GM12878 (cell line): ENCODE data around the gene CCDC66. TPM values are rescaled to one million over a fixed set of nuclear protein-coding genes. Genes with fewer than 3 reads are reported as not detected.

Source experiments
- ATAC-seq: fragments of 200-7000 bp; cut with Tn5 transposase; 3 replicates; pipeline ENCODE4 v1.9.1; 2020; ENCODE audit warnings: mild to moderate bottlenecking, moderate library complexity
- BruUV-seq: library from RNA; stranded (reverse); fragments of 400-500 nt; replicated peaks from 2 replicates; lab custom pipeline; 2021; lab: Mats Ljungman, UMichigan
- CTCF ChIA-PET: fragments of 300-600 bp; sonication (Branson Sonifier 250); formaldehyde crosslinking; extraction: SDS; loops from one replicate; lab custom pipeline; 2021; ENCODE audit warnings: inconsistent platforms; lab: Yijun Ruan, JAX
- POLR2A ChIA-PET: fragments of 350-600 bp; formaldehyde crosslinking; extraction: SDS; loops from one replicate; lab custom pipeline; 2021; ENCODE audit warnings: inconsistent platforms; lab: Charles Lee
- RAD21 ChIA-PET: fragments of 300-600 bp; sonication (Branson Sonifier 250); formaldehyde crosslinking; loops from one replicate; lab custom pipeline; 2023; ENCODE audit warnings: antibody characterized with exemption; ENCODE audit not compliant: unreplicated experiment; lab: Charles Lee
- SMC1A ChIA-PET: fragments of 300-600 bp; sonication (Branson Sonifier 250); formaldehyde crosslinking; loops from one replicate; lab custom pipeline; 2023; ENCODE audit not compliant: unreplicated experiment, uncharacterized antibody; lab: Charles Lee
- DNase-seq: peaks from one replicate; pipeline ENCODE4 v3.0.0-alpha.2; 2011; ENCODE audit warnings: low read depth, low spot score
- FAIRE-seq: peaks from 3 replicates; lab custom pipeline; 2011; peaks lifted over from hg19 to GRCh38; lab: Jason Lieb, UNC
- H2AFZ ChIP-seq: 2 replicates; pipeline ENCODE4 v1.6.0; 2011; ENCODE audit warnings: low read depth, low read length, control low read depth; ENCODE audit not compliant: control insufficient read depth
- H3K27ac ChIP-seq: 2 replicates; pipeline ENCODE4 v1.5.1; 2011; ENCODE audit warnings: control low read depth; ENCODE audit not compliant: control insufficient read depth, insufficient read depth
- H3K27me3 ChIP-seq, 2 experiments: replicated peaks in 1 of 2; 2 replicates each; pipeline versions ENCODE4 v1.6.0 to v1.6.1; 2011; ENCODE audit warnings: low read length in 1 of 2; ENCODE audit not compliant: control insufficient read depth in 2 of 2, insufficient read depth in 2 of 2
- H3K36me3 ChIP-seq, 2 experiments: 2 replicates each; pipeline ENCODE4 v1.5.1; 2011; ENCODE audit warnings: low read length in 1 of 2; ENCODE audit not compliant: control insufficient read depth in 2 of 2, insufficient read depth in 2 of 2
- H3K4me1 ChIP-seq: 2 replicates; pipeline ENCODE4 v1.6.1; 2011; ENCODE audit warnings: mild to moderate bottlenecking, low read length, moderate library complexity, mixed read lengths; ENCODE audit not compliant: control insufficient read depth, insufficient read depth
- H3K4me2 ChIP-seq: 2 replicates; pipeline ENCODE4 v1.6.0; 2011; ENCODE audit warnings: control low read depth; ENCODE audit not compliant: control insufficient read depth, insufficient read depth
- H3K4me3 ChIP-seq: fragments of 200-600 bp; sonication (generic); 2 replicates; pipeline ENCODE4 v1.5.1; 2016
- H3K79me2 ChIP-seq: 2 replicates; pipeline ENCODE4 v1.6.0; 2011; ENCODE audit warnings: low read length; ENCODE audit not compliant: control insufficient read depth, insufficient read depth
- H3K9ac ChIP-seq: 2 replicates; pipeline ENCODE4 v1.8.0; 2011; ENCODE audit warnings: low read length, control low read depth, mixed read lengths; ENCODE audit not compliant: control insufficient read depth, insufficient read depth
- H3K9me3 ChIP-seq: replicated peaks from 3 replicates; pipeline ENCODE4 v1.5.1; 2011; ENCODE audit warnings: mild to moderate bottlenecking, low read length; ENCODE audit not compliant: control insufficient read depth, insufficient read depth
- H4K20me1 ChIP-seq: 2 replicates; pipeline ENCODE4 v1.6.0; 2011; ENCODE audit not compliant: control insufficient read depth, insufficient read depth
- BRCA1 ChIP-seq: IDR thresholded peaks from 2 replicates; pipeline ENCODE4 v1.6.1; 2011; ENCODE audit warnings: low read depth, low read length, improper control_type of control experiment
- EGR1 ChIP-seq, 2 experiments: IDR thresholded peaks; 1 replicate in 1 of 2; 2 replicates in 1 of 2; pipeline ENCODE4 v1.6.1; 2011 to 2012; ENCODE audit warnings: low read depth in 2 of 2, low read length in 2 of 2, borderline replicate concordance in 1 of 2, mild to moderate bottlenecking in 1 of 2, moderate library complexity in 1 of 2
- EP300 ChIP-seq, 2 experiments: fragments of 150-350 bp in 1 of 2; IDR thresholded peaks; 2 replicates each; pipeline ENCODE4 v1.6.1; 2011 to 2012; ENCODE audit warnings: low read depth in 2 of 2, low read length in 2 of 2, borderline replicate concordance in 1 of 2, improper control_type of control experiment in 1 of 2, inconsistent platforms in 1 of 2; ENCODE audit not compliant: control insufficient read depth in 1 of 2
- MYC ChIP-seq: IDR thresholded peaks from 2 replicates; pipeline ENCODE4 v1.6.1; 2011; ENCODE audit warnings: mild to moderate bottlenecking, low read length, moderate library complexity, inconsistent platforms; ENCODE audit not compliant: insufficient read depth, insufficient replicate concordance, insufficient read length, severe bottlenecking
- NFXL1 ChIP-seq: fragments of 450-650 bp; IDR thresholded peaks from 2 replicates; pipeline ENCODE4 v1.6.1; 2017; ENCODE audit warnings: antibody characterized with exemption, mild to moderate bottlenecking, borderline replicate concordance
- PML ChIP-seq: IDR thresholded peaks from 2 replicates; pipeline ENCODE4 v1.6.1; 2012; ENCODE audit warnings: low read length, inconsistent platforms
- POLR2AphosphoS5 ChIP-seq: IDR thresholded peaks from 2 replicates; pipeline ENCODE4 v1.6.1; 2011; ENCODE audit warnings: mild to moderate bottlenecking, low read length, inconsistent platforms
- RBBP5 ChIP-seq: fragments of 200-600 bp; sonication (generic); conservative IDR thresholded peaks from 2 replicates; pipeline ENCODE4 v1.6.1; 2016
- REST ChIP-seq: IDR thresholded peaks from 2 replicates; pipeline ENCODE4 v1.6.1; 2012; ENCODE audit warnings: mild to moderate bottlenecking, low read depth, low read length
- SMARCA5 ChIP-seq: fragments of 450-650 bp; IDR thresholded peaks from 2 replicates; pipeline ENCODE4 v1.6.1; 2017; ENCODE audit warnings: mild to moderate bottlenecking
- SPI1 ChIP-seq: IDR thresholded peaks from 2 replicates; pipeline ENCODE4 v1.6.1; 2011; ENCODE audit warnings: low read depth, mild to moderate bottlenecking, low read length, moderate library complexity, borderline replicate concordance; ENCODE audit not compliant: insufficient read depth
- SREBF1 ChIP-seq: IDR thresholded peaks from 2 replicates; pipeline ENCODE4 v1.6.1; 2012; ENCODE audit warnings: mild to moderate bottlenecking, low read length
- TAF1 ChIP-seq: IDR thresholded peaks from 2 replicates; pipeline ENCODE4 v1.6.1; 2011; ENCODE audit warnings: mild to moderate bottlenecking, low read depth, low read length, borderline replicate concordance
- USF1 ChIP-seq: IDR thresholded peaks from 2 replicates; pipeline ENCODE4 v1.6.1; 2011; ENCODE audit warnings: borderline replicate concordance, low read depth, mild to moderate bottlenecking, moderate library complexity, mixed read lengths, low read length; ENCODE audit not compliant: insufficient read depth; ENCODE audit errors: extremely low read length
- YBX1 ChIP-seq: fragments of 450-650 bp; IDR thresholded peaks from 2 replicates; pipeline ENCODE4 v1.6.1; 2016; ENCODE audit warnings: antibody characterized with exemption
- ZBTB33 ChIP-seq: fragments of 450-650 bp; IDR thresholded peaks from 2 replicates; pipeline ENCODE4 v1.6.1; 2017; ENCODE audit warnings: mild to moderate bottlenecking
- ZNF24 ChIP-seq: fragments of 450-650 bp; IDR thresholded peaks from 2 replicates; pipeline ENCODE4 v1.6.1; 2017; ENCODE audit warnings: antibody characterized with exemption, mild to moderate bottlenecking
- ZNF622 ChIP-seq: fragments of 450-650 bp; IDR thresholded peaks from 2 replicates; pipeline ENCODE4 v1.6.1; 2017; ENCODE audit warnings: mild to moderate bottlenecking, inconsistent platforms
- ZSCAN29 ChIP-seq: fragments of 450-650 bp; IDR thresholded peaks from 2 replicates; pipeline ENCODE4 v1.6.1; 2017; ENCODE audit warnings: mild to moderate bottlenecking, moderate library complexity
- WGBS: methylation state at CpG from one replicate; pipeline ENCODE4 v1.1.6; 2016; ENCODE audit warnings: low lambda C conversion rate; ENCODE audit not compliant: insufficient replicate concordance, insufficient coverage; ENCODE audit errors: missing lambda C conversion rate; 5-methylcytosine and 5-hydroxymethylcytosine counted together
- in situ Hi-C: fragments of 300-500 bp; cut with MboI; formaldehyde crosslinking; loops from 9 replicates; pipeline ENCODE4 v1.14.3; 2018; ENCODE audit warnings: mixed read lengths
- intact Hi-C: fragments of 100-400 bp; cut with micrococcal nuclease; formaldehyde crosslinking; loops from one replicate; pipeline ENCODE4 v1.14.2; 2022; ENCODE audit not compliant: unreplicated experiment
- polyA plus RNA-seq, 11 experiments: library from polyadenylated mRNA; depleted of rRNA in 4 of 11; unstranded in 6 of 11; stranded (reverse) in 5 of 11; fragments of >200 nt; fragmentation: Nextera tagmentation in 4 of 11; fragmentation: Illumina TruSeq in 1 of 11; extraction: Ambion mirVana in 4 of 11; extraction: Trizol in 1 of 11; gene quantifications; 1 replicate in 1 of 11; 2 replicates in 10 of 11; pipeline versions ENCODE4 v1.2.1 to v1.2.3, GENCODE V29; 2011 to 2016; ENCODE audit warnings: inconsistent platforms in 2 of 11, missing spikeins in 2 of 11, low read depth in 1 of 11
- total RNA-seq, 4 experiments: library from RNA; depleted of rRNA in 3 of 4; stranded (reverse); fragments of >200 nt in 3 of 4; fragmentation: Illumina TruSeq in 1 of 4; extraction: Trizol in 1 of 4; gene quantifications; 2 replicates each; pipeline versions ENCODE4 v1.2.1 to v1.2.3, GENCODE V29; 2013 to 2021

Gene CCDC66
- total and polyA plus RNA-seq, 10 of the 15 experiments (the other 5 are each of a cell fraction or from before 2014, with no cell fraction given): 9.4 to 31.9 (median 18.1) TPM

- no peak for TF ChIP-seq SPI1
- TF ChIP-seq ZSCAN29: no peak
- TF ChIP-seq SREBF1: no peak
- TF ChIP-seq TAF1: no peak
- no peak for TF ChIP-seq SMARCA5
Measured at GRCh38 chr3:56612146-56612545, 55.2 kb downstream of the CCDC66 start (continued).

GRCh38 chr3:56613016-56613415, 56.0 kb downstream of the CCDC66 start:
- ChIA-PET POLR2A (no interaction called here), RAD21 (no interaction called here), SMC1A (no interaction called here), CTCF (no interaction called here)
- no peaks in the 10 kb centered on the region for H3K79me2 ChIP-seq
- no peaks in the 10 kb centered on the region for H4K20me1 ChIP-seq
- H2AFZ ChIP-seq: no peak overlapping the region
- peaks cover 6 to 15% of the 10 kb centered on the region in 2 experiments for H3K36me3 ChIP-seq
- no TSS peak for BruUV-seq
- WGBS: 100% methylated on average over 1 of the region's 1 CpG
- H3K4me2 ChIP-seq: no peak overlapping the region
- in situ Hi-C loops (no loop called here), intact Hi-C loops (no loop called here)
- no peak overlapping the region for H3K27ac ChIP-seq
- no peaks in the 10 kb centered on the region for H3K4me1 ChIP-seq
- H3K9ac ChIP-seq: no peak overlapping the region
- FAIRE-seq: no peak
- H3K4me3 ChIP-seq: no peak overlapping the region
- ATAC-seq: no peak
- H3K9me3 ChIP-seq: no peaks in the 10 kb centered on the region
- no peaks in the 10 kb centered on the region for H3K27me3 ChIP-seq
- DNase-seq: no peak
- TF ChIP-seq BRCA1 (no peak), RBBP5 (no peak), YBX1 (no peak), REST (no peak), MYC (no peak), USF1 (no peak), EP300 (IDR thresholded peaks at IDR 0.05; ENCODE audit: borderline replicate concordance in 1 of 2, control insufficient read depth in 1 of 2, low read depth in 2 of 2, low read length in 2 of 2) (no peak), NFXL1 (no peak), ZNF622 (no peak), POLR2AphosphoS5 (no peak), ZBTB33 (no peak), EGR1 (IDR thresholded peaks at IDR 0.05; ENCODE audit: borderline replicate concordance in 1 of 2, low read depth in 2 of 2, low read length in 2 of 2) (no peak), ZNF24 (no peak), PML (no peak)
